Activated CD4-positive, alpha-beta memory T cell treated with anti-CD3 and anti-CD28 coated beads, Interleukin-2, amount 10 ng/mL, durations not matched to agents 7 days and 5 days (primary cell): ENCODE results near the gene KHK. TPM values are rescaled to one million over a fixed set of nuclear protein-coding genes. Genes with fewer than 3 reads are reported as not detected.
"Not testable (repeated sequence)": the region's sequence is repeated elsewhere in the genome, so short reads cannot be mapped to it uniquely, and the experiment has no call there.

Experiments
- CTCF ChIA-PET: fragments of 350-600 bp; sonication (Branson Sonifier 250); formaldehyde crosslinking; loops from one replicate; lab custom pipeline; 2021; ENCODE audit warnings: antibody characterized with exemption, inconsistent platforms; lab: Charles Lee
- POLR2A ChIA-PET: fragments of 350-600 bp; sonication (Branson Sonifier 250); formaldehyde crosslinking; loops from one replicate; lab custom pipeline; 2021; ENCODE audit warnings: antibody characterized with exemption; lab: Charles Lee
- DNase-seq: peaks from one replicate; pipeline ENCODE4 v3.0.0-alpha.2; 2020
- H3K27ac Mint-ChIP-seq: one replicate; pipeline ENCODE4 v1.8.0; 2021; ENCODE audit warnings: mild to moderate bottlenecking, mixed read lengths
- H3K27me3 Mint-ChIP-seq: one replicate; pipeline ENCODE4 v1.8.0; 2021; ENCODE audit warnings: mixed read lengths
- H3K36me3 Mint-ChIP-seq: one replicate; pipeline ENCODE4 v1.8.0; 2021; ENCODE audit warnings: low read depth, mixed read lengths
- H3K4me1 Mint-ChIP-seq: one replicate; pipeline ENCODE4 v1.8.0; 2021; ENCODE audit warnings: mixed read lengths
- H3K4me3 Mint-ChIP-seq: one replicate; pipeline ENCODE4 v1.8.0; 2021; ENCODE audit warnings: mild to moderate bottlenecking, mixed read lengths
- H3K9me3 Mint-ChIP-seq: one replicate; pipeline ENCODE4 v1.8.0; 2021; ENCODE audit warnings: mixed read lengths
- total RNA-seq, 2 experiments: library from RNA; stranded (reverse); gene quantifications; one replicate each; pipeline ENCODE4 v1.2.3, GENCODE V29; 2021

KHK gene
- total RNA-seq, 2 experiments from 2014 or later = 5.6 to 6.6 TPM

- POLR2A ChIA-PET = interaction anchor here (1.2 to 10.7 kb wide), 4 partner anchors 9 to 42 kb away, joined by 3 to 196 read pairs (median 68); partner anchors contain the start of genes AGBL5 and KHK
- H3K9me3 Mint-ChIP-seq, H3K4me3 Mint-ChIP-seq, H3K27me3 Mint-ChIP-seq, DNase-seq, H3K36me3 Mint-ChIP-seq: not testable (repeated sequence)
- CTCF ChIA-PET = interaction anchor here (3.3 kb wide), 1 partner anchor 25 kb away, joined by 10 read pairs; the partner anchor contains the start of gene AGBL5
- peaks cover 59% of the 10 kb centered on the region for H3K4me1 Mint-ChIP-seq
- peak overlapping the region; percentile 79 for H3K27ac Mint-ChIP-seq
Measured at GRCh38 chr2:27075566-27075871, 11.1 kb upstream of the KHK start.

DNA sequence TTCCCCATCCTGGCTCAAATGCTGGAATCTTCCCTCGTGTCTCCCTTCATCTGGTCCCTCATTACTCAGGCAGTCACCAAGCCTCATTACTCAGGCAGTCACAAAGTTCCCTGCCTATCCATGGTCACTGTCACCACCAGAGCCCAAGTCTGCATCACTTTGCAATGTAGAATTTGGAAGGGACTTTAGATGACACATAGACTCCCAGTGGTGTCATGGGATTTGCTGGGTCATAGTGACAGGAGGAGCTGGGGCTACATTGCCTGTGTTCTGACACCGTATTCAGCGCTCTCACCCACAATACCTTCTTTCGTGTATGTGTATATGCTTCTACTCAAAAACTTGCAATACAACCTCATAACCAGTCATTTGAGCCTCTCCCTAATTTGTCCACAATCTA is 10.2 kb upstream of the KHK start:
- Mint-ChIP-seq H3K9me3 (no peaks in the 10 kb centered on the region), H3K27me3 (peaks cover 2% of the 10 kb centered on the region), H3K4me1 (peaks cover 60% of the 10 kb centered on the region), H3K36me3 (no peaks in the 10 kb centered on the region), H3K4me3 (no peak overlapping the region), H3K27ac (peak overlapping the region; percentile 51)
- no peak for DNase-seq
- ChIA-PET POLR2A (interaction anchor here (0.6 to 7.4 kb wide), 3 partner anchors 8 to 279 kb away, joined by 3 to 125 read pairs (median 4); partner anchors contain the start of gene KHK), CTCF (interaction anchor here (0.9 kb wide), 1 partner anchor 25 kb away, joined by 3 read pairs; the partner anchor contains the start of gene AGBL5)

DNA sequence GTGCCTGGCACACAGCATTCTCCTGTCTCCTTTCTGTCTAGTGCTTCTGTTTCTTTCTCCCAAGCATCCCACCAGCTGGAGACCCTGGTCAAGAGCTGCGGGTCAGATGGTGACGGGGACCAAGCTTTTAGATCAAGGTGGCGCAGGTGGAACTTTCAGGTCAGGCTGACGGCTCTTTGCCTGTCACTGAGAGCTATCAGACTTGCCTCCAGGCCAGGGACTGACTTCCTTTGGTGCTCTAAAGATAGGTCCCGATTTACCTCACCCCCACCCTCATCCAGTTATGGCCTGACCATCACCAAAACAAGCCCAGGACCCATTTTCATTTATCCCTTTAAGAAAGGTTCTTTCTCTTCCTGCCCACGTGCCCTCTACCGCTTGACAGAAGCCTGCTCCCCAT is 9.3 kb upstream of the KHK start:
- no peak for DNase-seq
- ChIA-PET POLR2A (interaction anchor here (1.1 to 7.4 kb wide), 3 partner anchors 8 to 26 kb away, joined by 3 to 125 read pairs (median 4); partner anchors contain the start of genes AGBL5 and KHK), CTCF (interaction anchor here (0.6 to 0.9 kb wide), 2 partner anchors 26 to 599 kb away, joined by 3 read pairs; partner anchors contain the start of gene AGBL5)
- H3K27ac Mint-ChIP-seq = no peak overlapping the region
- no peaks in the 10 kb centered on the region for H3K9me3 Mint-ChIP-seq
- H3K27me3 Mint-ChIP-seq = peaks cover 2% of the 10 kb centered on the region
- no peak overlapping the region for H3K4me3 Mint-ChIP-seq
- H3K36me3 Mint-ChIP-seq = no peaks in the 10 kb centered on the region
- peaks cover 64% of the 10 kb centered on the region for H3K4me1 Mint-ChIP-seq

- Mint-ChIP-seq H3K4me1 (peaks cover 54% of the 10 kb centered on the region), H3K9me3 (no peaks in the 10 kb centered on the region), H3K36me3 (no peaks in the 10 kb centered on the region), H3K27ac (peak within 1 kb of the TSS; percentile 18), H3K4me3 (no peak within 1 kb of the TSS), H3K27me3 (peaks cover 2% of the 10 kb centered on the region)
- CTCF ChIA-PET = no interaction called here
- DNase-seq = no peak
- POLR2A ChIA-PET = interaction anchor here (1.1 kb wide), 1 partner anchor 27 kb away, joined by 3 read pairs; the partner anchor contains the start of gene AGBL5
Measured at GRCh38 chr2:27078267-27079194, 8.0 kb upstream of the KHK start, which contains the start of gene EMILIN1. Gene EMILIN1 (plus strand): TSS chr2:27078615. CDS start chr2:27079066, 451 bp downstream.

DNA sequence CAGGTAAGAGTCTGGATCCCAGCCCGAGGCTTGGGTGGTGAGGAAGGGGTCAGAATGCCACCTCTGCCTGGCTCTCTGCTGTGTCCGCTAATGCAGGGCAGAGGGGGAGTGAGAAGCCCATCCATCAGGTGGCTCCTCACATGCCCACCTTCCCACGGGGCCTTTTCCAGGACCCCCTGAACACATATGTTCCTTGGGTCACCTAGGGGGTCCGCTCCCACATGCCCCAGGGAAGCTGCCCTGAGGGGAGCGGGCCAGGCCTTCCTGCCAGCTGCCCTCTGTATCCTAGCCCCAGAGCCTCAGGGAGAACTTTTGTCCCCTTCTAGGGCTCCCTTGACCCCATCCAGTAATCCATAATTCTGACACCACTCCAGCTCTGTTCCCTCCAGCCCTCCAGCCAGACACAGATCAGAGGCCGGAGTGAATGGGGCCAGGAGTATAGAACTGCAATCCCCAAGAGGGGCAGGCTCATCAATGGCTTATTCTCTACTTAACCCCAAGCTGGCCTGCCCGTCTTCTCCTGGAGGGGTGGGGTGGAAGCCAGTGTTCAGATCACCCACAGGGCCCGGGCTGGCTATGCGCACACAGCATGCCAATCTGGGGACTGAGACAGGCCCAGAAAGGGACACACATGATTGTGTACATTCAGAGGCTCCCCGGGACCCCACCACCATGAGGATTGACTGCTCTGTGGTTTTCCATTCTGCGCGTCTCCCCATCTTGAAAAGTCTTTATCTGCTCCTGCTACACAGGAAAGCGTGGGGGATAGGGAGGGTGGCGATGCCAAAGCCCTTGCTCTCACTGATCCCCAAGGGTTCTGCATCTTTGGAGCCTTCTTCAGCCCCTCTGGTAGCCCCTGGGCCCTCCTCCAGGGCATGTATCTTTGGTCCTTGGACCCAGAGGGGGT is 7.1 kb upstream of the KHK start:
- CTCF ChIA-PET = interaction anchor here (3.4 kb wide), 1 partner anchor 28 kb away, joined by 16 read pairs; the partner anchor contains the start of gene AGBL5
- peaks cover 2% of the 10 kb centered on the region for H3K27me3 Mint-ChIP-seq
- H3K9me3 Mint-ChIP-seq = no peaks in the 10 kb centered on the region
- DNase-seq = no peak
- H3K4me3 Mint-ChIP-seq = no peak overlapping the region
- no peaks in the 10 kb centered on the region for H3K36me3 Mint-ChIP-seq
- H3K4me1 Mint-ChIP-seq = peaks cover 52% of the 10 kb centered on the region
- POLR2A ChIA-PET = interaction anchor here (0.7 to 11.8 kb wide), 3 partner anchors 8 to 27 kb away, joined by 3 to 107 read pairs (median 3); partner anchors contain the start of genes AGBL5 and OST4
- no peak overlapping the region for H3K27ac Mint-ChIP-seq

DNA sequence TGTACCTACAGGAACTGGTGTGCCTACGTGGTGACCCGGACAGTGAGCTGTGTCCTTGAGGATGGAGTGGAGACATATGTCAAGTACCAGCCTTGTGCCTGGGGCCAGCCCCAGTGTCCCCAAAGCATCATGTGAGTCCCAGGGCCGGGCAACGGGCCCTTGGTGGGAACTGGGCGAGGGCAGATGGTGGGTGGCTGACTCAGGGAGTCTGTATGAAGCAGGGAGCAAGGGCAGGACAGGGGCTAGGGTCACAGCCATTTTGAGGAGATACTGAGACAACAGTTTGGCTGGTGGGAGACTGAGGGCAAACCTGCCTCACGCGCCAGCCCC is 6.5 kb upstream of the KHK start:
- no peak for DNase-seq
- Mint-ChIP-seq H3K36me3 (no peaks in the 10 kb centered on the region), H3K27me3 (peaks cover 2% of the 10 kb centered on the region), H3K4me1 (peaks cover 51% of the 10 kb centered on the region), H3K9me3 (no peaks in the 10 kb centered on the region), H3K27ac (peak overlapping the region; percentile 72), H3K4me3 (no peak overlapping the region)
- CTCF ChIA-PET = interaction anchor here (1.3 to 3.4 kb wide), 2 partner anchors 20 to 29 kb away, joined by 3 to 16 read pairs; partner anchors contain the start of gene AGBL5
- POLR2A ChIA-PET = interaction anchor here (0.7 to 11.8 kb wide), 4 partner anchors 8 to 48 kb away, joined by 3 to 107 read pairs (median 3); partner anchors contain the start of genes AGBL5, OST4 and TMEM214

GRCh38 chr2:27080603-27080936 is 6.0 kb upstream of the KHK start:
- DNase-seq = no peak
- Mint-ChIP-seq H3K9me3 (no peaks in the 10 kb centered on the region), H3K27me3 (peaks cover 2% of the 10 kb centered on the region), H3K36me3 (no peaks in the 10 kb centered on the region), H3K4me1 (peaks cover 51% of the 10 kb centered on the region), H3K4me3 (no peak overlapping the region), H3K27ac (peak overlapping the region; percentile 96)
- CTCF ChIA-PET = interaction anchor here (0.7 to 3.4 kb wide), 6 partner anchors 9 to 53 kb away, joined by 3 to 16 read pairs (median 4); partner anchors contain the start of genes AGBL5 and OST4
- POLR2A ChIA-PET = interaction anchor here (0.7 to 11.8 kb wide), 11 partner anchors 7 to 329 kb away, joined by 3 to 125 read pairs (median 3); partner anchors contain the start of genes AGBL5, OST4, PPM1G and TMEM214

DNA sequence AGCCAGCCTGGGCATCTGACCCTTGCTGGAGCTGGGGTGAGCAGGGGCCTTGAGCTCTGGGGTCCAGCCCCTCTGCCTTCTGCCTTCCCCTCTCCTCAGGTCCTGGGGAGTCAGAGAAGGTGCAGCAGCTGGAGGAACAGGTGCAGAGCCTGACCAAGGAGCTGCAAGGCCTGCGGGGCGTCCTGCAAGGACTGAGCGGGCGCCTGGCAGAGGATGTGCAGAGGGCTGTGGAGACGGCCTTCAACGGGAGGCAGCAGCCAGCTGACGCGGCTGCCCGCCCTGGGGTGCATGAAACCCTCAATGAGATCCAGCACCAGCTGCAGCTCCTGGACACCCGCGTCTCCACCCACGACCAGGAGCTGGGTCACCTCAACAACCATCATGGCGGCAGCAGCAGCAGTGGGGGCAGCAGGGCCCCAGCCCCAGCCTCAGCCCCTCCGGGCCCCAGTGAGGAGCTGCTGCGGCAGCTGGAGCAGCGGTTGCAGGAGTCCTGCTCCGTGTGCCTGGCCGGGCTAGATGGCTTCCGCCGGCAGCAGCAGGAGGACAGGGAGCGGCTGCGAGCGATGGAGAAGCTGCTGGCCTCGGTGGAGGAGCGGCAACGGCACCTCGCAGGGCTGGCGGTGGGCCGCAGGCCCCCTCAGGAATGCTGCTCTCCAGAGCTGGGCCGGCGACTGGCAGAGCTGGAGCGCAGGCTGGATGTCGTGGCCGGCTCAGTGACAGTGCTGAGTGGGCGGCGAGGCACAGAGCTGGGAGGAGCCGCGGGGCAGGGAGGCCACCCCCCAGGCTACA is 4.4 kb upstream of the KHK start:
- no peaks in the 10 kb centered on the region for H3K9me3 Mint-ChIP-seq
- no peaks in the 10 kb centered on the region for H3K36me3 Mint-ChIP-seq
- H3K27ac Mint-ChIP-seq = peak overlapping the region; percentile 96
- ChIA-PET CTCF (interaction anchor here (1.3 to 3.4 kb wide), 6 partner anchors 10 to 51 kb away, joined by 3 to 16 read pairs (median 4); partner anchors contain the start of genes AGBL5, OST4 and TMEM214), POLR2A (interaction anchor here (0.7 to 11.8 kb wide), 7 partner anchors 9 to 122 kb away, joined by 3 to 125 read pairs (median 6); partner anchors contain the start of genes AGBL5, OST4 and PREB)
- no peak overlapping the region for H3K4me3 Mint-ChIP-seq
- H3K27me3 Mint-ChIP-seq = peaks cover 2% of the 10 kb centered on the region
- H3K4me1 Mint-ChIP-seq = peaks cover 47% of the 10 kb centered on the region
- DNase-seq = no peak

DNA sequence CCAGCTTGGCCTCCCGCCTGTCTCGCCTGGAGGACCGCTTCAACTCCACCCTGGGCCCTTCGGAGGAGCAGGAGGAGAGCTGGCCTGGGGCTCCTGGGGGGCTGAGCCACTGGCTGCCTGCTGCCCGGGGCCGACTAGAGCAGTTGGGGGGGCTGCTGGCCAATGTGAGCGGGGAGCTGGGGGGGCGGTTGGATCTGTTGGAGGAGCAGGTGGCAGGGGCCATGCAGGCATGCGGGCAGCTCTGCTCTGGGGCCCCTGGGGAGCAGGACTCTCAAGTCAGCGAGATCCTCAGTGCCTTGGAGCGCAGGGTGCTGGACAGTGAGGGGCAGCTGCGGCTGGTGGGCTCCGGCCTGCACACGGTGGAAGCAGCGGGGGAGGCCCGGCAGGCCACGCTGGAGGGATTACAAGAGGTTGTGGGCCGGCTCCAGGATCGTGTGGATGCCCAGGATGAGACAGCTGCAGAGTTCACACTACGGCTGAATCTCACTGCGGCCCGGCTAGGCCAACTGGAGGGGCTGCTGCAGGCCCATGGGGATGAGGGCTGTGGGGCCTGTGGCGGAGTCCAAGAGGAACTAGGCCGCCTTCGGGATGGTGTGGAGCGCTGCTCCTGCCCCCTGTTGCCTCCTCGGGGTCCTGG is 3.7 kb upstream of the KHK start:
- Mint-ChIP-seq H3K9me3 (no peaks in the 10 kb centered on the region), H3K36me3 (no peaks in the 10 kb centered on the region), H3K27me3 (peaks cover under 1% of the 10 kb centered on the region), H3K4me1 (peaks cover 51% of the 10 kb centered on the region), H3K4me3 (no peak overlapping the region), H3K27ac (peak overlapping the region; percentile 26)
- ChIA-PET CTCF (interaction anchor here (1.3 to 1.6 kb wide), 2 partner anchors 12 to 14 kb away, joined by 3 to 4 read pairs; partner anchors contain the start of gene OST4), POLR2A (interaction anchor here (0.7 to 11.8 kb wide), 7 partner anchors 9 to 121 kb away, joined by 3 to 125 read pairs (median 6); partner anchors contain the start of genes AGBL5, OST4 and PREB)
- DNase-seq = no peak

DNA sequence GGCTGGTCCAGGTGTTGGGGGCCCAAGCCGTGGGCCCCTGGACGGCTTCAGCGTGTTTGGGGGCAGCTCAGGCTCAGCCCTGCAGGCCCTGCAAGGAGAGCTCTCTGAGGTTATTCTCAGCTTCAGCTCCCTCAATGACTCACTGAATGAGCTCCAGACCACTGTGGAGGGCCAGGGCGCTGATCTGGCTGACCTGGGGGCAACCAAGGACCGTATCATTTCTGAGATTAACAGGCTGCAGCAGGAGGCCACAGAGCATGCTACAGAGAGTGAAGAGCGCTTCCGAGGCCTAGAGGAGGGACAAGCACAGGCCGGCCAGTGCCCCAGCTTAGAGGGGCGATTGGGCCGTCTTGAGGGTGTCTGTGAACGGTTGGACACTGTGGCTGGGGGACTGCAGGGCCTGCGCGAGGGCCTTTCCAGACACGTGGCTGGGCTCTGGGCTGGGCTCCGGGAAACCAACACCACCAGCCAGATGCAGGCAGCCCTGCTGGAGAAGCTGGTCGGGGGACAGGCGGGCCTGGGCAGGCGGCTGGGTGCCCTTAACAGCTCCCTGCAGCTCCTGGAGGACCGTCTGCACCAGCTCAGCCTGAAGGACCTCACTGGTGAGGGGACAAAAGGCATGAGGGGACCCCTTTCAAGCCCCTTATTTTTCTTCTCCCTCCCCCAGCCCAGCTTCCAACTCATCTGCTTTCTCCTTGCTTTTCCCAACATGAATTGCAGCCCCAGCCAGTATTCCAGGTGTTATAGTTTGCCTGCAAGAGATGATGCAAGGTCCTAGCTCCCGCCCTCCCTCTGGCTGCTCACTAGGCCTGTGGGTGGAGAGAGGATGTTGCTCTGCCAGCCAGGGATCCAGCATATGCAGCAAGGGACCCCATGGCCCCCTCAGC is 2.9 kb upstream of the KHK start:
- POLR2A ChIA-PET = interaction anchor here (0.9 to 11.8 kb wide), 6 partner anchors 10 to 50 kb away, joined by 3 to 125 read pairs (median 10); partner anchors contain the start of genes AGBL5, OST4 and PREB
- Mint-ChIP-seq H3K4me1 (peaks cover 52% of the 10 kb centered on the region), H3K27ac (peak overlapping the region; percentile 61), H3K27me3 (no peaks in the 10 kb centered on the region), H3K9me3 (no peaks in the 10 kb centered on the region), H3K4me3 (peak overlapping the region; percentile 21), H3K36me3 (no peaks in the 10 kb centered on the region)
- no peak for DNase-seq
- CTCF ChIA-PET = interaction anchor here (1.0 to 2.4 kb wide), 4 partner anchors 12 to 197 kb away, joined by 3 to 8 read pairs (median 4); partner anchors contain the start of gene OST4
